ENCODE measurements around the gene TNRC6C. TPM values are rescaled to one million over a fixed set of nuclear protein-coding genes. Genes with fewer than 3 reads are reported as not detected.

The TNRC6C gene
- polyA plus RNA-seq, 1 donor (not counting 4 experiments of a cell fraction or from before 2014, with no cell fraction given): 0.34 TPM

DNA sequence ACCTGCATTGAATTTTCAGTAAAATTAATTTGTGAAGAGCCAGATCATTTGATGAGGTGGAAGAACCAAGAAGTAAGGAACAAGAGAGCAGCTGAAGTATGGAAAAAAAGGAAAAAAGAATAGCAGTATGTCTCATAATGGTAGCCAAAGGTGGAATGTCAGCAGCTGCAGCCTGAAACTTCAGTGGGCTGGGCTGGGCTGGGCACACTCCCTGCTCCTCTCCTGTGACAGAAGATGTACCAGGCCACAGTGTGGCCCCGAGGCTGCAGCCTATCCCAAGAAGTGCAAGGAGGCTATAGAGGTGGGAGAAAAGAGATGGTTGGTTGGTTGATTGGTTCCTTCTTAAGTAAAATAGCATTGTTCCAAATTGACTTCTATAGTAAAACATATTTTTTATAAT is 84.5 kb downstream of the TNRC6C start:
- Histone ChIP-seq H3K9ac (ENCODE audit: control insufficient read depth, extremely low read depth, insufficient read depth, low read length) (no peak overlapping the region), H3K4me3 (ENCODE audit: control insufficient read depth in 2 of 3, extremely low read depth in 1 of 3, insufficient read depth in 2 of 3, low read depth in 1 of 3, low read length in 3 of 3) (no peak overlapping the region), H2AFZ (ENCODE audit: control insufficient read depth, low read length) (no peak overlapping the region), H3K27ac (ENCODE audit: control insufficient read depth, insufficient read depth, low read length) (no peak overlapping the region), H3K4me2 (ENCODE audit: control insufficient read depth, extremely low read depth, insufficient read depth, low read depth, low read length) (no peak overlapping the region), H4K20me1 (ENCODE audit: control insufficient read depth, extremely low read depth, insufficient read depth, low read length) (no peaks in the 10 kb centered on the region), H3K9me1 (ENCODE audit: control insufficient read depth, extremely low read depth, insufficient read depth, low read length) (no peaks in the 10 kb centered on the region), H3K9me3 (ENCODE audit: control insufficient read depth, low read depth, low read length) (no peaks in the 10 kb centered on the region), H3K36me3 (ENCODE audit: control insufficient read depth in 2 of 2, extremely low read depth in 1 of 2, insufficient read depth in 2 of 2, low read length in 2 of 2) (no peaks in the 10 kb centered on the region), H3K4me1 (ENCODE audit: control insufficient read depth, extremely low read depth, insufficient read depth, low read length) (peaks cover 19% of the 10 kb centered on the region), H3K79me2 (ENCODE audit: control insufficient read depth, insufficient read depth, low read length) (no peaks in the 10 kb centered on the region), H3K27me3 (ENCODE audit: control insufficient read depth, extremely low read depth, insufficient read depth, low read length) (no peaks in the 10 kb centered on the region)
- dilution Hi-C loops (cut with MboI; ENCODE audit: extremely low pct_ligation_motif_present, low sequenced_read_pairs): no loop called here
- TF ChIP-seq, protein P1, sequence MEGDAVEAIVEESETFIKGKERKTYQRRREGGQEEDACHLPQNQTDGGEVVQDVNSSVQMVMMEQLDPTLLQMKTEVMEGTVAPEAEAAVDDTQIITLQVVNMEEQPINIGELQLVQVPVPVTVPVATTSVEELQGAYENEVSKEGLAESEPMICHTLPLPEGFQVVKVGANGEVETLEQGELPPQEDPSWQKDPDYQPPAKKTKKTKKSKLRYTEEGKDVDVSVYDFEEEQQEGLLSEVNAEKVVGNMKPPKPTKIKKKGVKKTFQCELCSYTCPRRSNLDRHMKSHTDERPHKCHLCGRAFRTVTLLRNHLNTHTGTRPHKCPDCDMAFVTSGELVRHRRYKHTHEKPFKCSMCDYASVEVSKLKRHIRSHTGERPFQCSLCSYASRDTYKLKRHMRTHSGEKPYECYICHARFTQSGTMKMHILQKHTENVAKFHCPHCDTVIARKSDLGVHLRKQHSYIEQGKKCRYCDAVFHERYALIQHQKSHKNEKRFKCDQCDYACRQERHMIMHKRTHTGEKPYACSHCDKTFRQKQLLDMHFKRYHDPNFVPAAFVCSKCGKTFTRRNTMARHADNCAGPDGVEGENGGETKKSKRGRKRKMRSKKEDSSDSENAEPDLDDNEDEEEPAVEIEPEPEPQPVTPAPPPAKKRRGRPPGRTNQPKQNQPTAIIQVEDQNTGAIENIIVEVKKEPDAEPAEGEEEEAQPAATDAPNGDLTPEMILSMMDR (optimal IDR thresholded peaks at IDR 0.05 in 1 of 3, IDR thresholded peaks at IDR 0.05 in 1 of 3, conservative IDR thresholded peaks at IDR 0.05 in 1 of 3; ENCODE audit: extremely low read depth in 1 of 3, insufficient read depth in 2 of 3, low read length in 3 of 3): no peak
- TF ChIP-seq EZH2 (IDR thresholded peaks at IDR 0.05; ENCODE audit: low read length): no peak
- FAIRE-seq (no peak), DNase-seq (ENCODE audit: low read depth, low spot score) (no peak)

DNA sequence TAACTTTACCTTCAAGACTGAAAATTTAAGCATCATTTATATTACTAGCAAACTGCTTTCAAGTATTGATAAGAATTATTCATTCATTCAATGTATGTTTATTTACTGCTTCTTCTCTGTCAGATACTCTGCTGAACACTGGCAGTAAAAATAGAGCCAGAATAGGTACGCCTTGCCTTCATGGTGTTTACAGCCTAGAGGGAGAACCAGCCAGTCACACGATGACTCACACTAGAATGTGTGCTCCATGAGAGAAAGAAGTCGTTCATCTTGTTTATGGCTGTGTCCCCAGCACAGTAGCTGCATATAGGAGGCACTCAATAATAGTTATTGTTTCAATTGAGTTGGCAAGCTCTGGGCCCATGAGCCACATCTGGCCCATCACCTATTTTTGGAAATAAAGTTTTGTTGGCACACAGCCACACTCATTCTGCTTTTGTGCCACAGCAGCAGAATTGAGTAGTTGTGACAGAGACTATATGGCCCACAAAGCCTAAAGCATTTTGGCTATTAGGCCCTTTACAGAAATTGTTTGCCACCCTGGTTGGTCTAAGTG is 85.9 kb downstream of the TNRC6C start:
- DNase-seq (ENCODE audit: low read depth, low spot score): no peak
- no peak for TF ChIP-seq EZH2 (IDR thresholded peaks at IDR 0.05; ENCODE audit: low read length)
- TF ChIP-seq, protein P1 (optimal IDR thresholded peaks at IDR 0.05 in 1 of 3, IDR thresholded peaks at IDR 0.05 in 1 of 3, conservative IDR thresholded peaks at IDR 0.05 in 1 of 3; ENCODE audit: extremely low read depth in 1 of 3, insufficient read depth in 2 of 3, low read length in 3 of 3): no peak
- no peaks in the 10 kb centered on the region for H3K9me1 ChIP-seq (ENCODE audit: control insufficient read depth, extremely low read depth, insufficient read depth, low read length)
- no peaks in the 10 kb centered on the region for H4K20me1 ChIP-seq (ENCODE audit: control insufficient read depth, extremely low read depth, insufficient read depth, low read length)
- H3K4me2 ChIP-seq (ENCODE audit: control insufficient read depth, extremely low read depth, insufficient read depth, low read depth, low read length): no peak overlapping the region
- no peak overlapping the region for H3K27ac ChIP-seq (ENCODE audit: control insufficient read depth, insufficient read depth, low read length)
- peaks cover 0 to 2% of the 10 kb centered on the region in 2 experiments for H3K36me3 ChIP-seq (ENCODE audit: control insufficient read depth in 2 of 2, extremely low read depth in 1 of 2, insufficient read depth in 2 of 2, low read length in 2 of 2)
- no peak overlapping the region for H3K4me3 ChIP-seq (ENCODE audit: control insufficient read depth in 2 of 3, extremely low read depth in 1 of 3, insufficient read depth in 2 of 3, low read depth in 1 of 3, low read length in 3 of 3)
- no peak for FAIRE-seq
- H2AFZ ChIP-seq (ENCODE audit: control insufficient read depth, low read length): no peak overlapping the region
- dilution Hi-C loops (cut with MboI; ENCODE audit: extremely low pct_ligation_motif_present, low sequenced_read_pairs): no loop called here
- H3K9me3 ChIP-seq (ENCODE audit: control insufficient read depth, low read depth, low read length): no peaks in the 10 kb centered on the region
- no peaks in the 10 kb centered on the region for H3K79me2 ChIP-seq (ENCODE audit: control insufficient read depth, insufficient read depth, low read length)
- H3K4me1 ChIP-seq (ENCODE audit: control insufficient read depth, extremely low read depth, insufficient read depth, low read length): peaks cover 12% of the 10 kb centered on the region
- H3K9ac ChIP-seq (ENCODE audit: control insufficient read depth, extremely low read depth, insufficient read depth, low read length): no peak overlapping the region
- no peaks in the 10 kb centered on the region for H3K27me3 ChIP-seq (ENCODE audit: control insufficient read depth, extremely low read depth, insufficient read depth, low read length)

Measured in keratinocyte (primary cell).